ENCODE data around the gene GALNT1. TPM values are rescaled to one million over a fixed set of nuclear protein-coding genes. Genes with fewer than 3 reads are reported as not detected.

The GALNT1 gene
- total RNA-seq, 1 donor from 2014 or later, result 72.5 TPM

GRCh38 chr18:35582899-35583558, 1.5 kb downstream of the GALNT1 start:
- peak; percentile 35 for DNase-seq (ENCODE audit: low spot score)

- no peak for DNase-seq (ENCODE audit: low spot score)
These were observed 3.2 kb downstream of the GALNT1 start for GRCh38 chr18:35584735-35585134.

- DNase-seq (ENCODE audit: low spot score), result no peak
These were observed 4.1 kb downstream of the GALNT1 start for GRCh38 chr18:35585608-35586007.

GRCh38 chr18:35588122-35588521, 6.6 kb downstream of the GALNT1 start:
- no peak for DNase-seq (ENCODE audit: low spot score)

GRCh38 chr18:35588995-35589394, 7.5 kb downstream of the GALNT1 start:
- no peak for DNase-seq (ENCODE audit: low spot score)

GRCh38 chr18:35589546-35589945, 8.0 kb downstream of the GALNT1 start:
- DNase-seq (ENCODE audit: low spot score), result no peak

- DNase-seq (ENCODE audit: low spot score), result no peak
These were observed 9.4 kb downstream of the GALNT1 start for GRCh38 chr18:35590935-35591334.

- DNase-seq (ENCODE audit: low spot score), result no peak
These were observed 10.8 kb downstream of the GALNT1 start for GRCh38 chr18:35592298-35592697.

GRCh38 chr18:35593859-35594258, 12.3 kb downstream of the GALNT1 start:
- no peak for DNase-seq (ENCODE audit: low spot score)

- no peak for DNase-seq (ENCODE audit: low spot score)
These were observed 16.2 kb downstream of the GALNT1 start for GRCh38 chr18:35597758-35598157.

- no peak for DNase-seq (ENCODE audit: low spot score)
These were observed 20.8 kb downstream of the GALNT1 start for GRCh38 chr18:35602193-35602820.

- no peak for DNase-seq (ENCODE audit: low spot score)
These were observed 21.5 kb downstream of the GALNT1 start for GRCh38 chr18:35603008-35603407.

GRCh38 chr18:35603528-35603927, 22.0 kb downstream of the GALNT1 start:
- DNase-seq (ENCODE audit: low spot score), result no peak

GRCh38 chr18:35604369-35604768, 22.8 kb downstream of the GALNT1 start:
- no peak for DNase-seq (ENCODE audit: low spot score)

GRCh38 chr18:35605686-35606417, 24.3 kb downstream of the GALNT1 start:
- no peak for DNase-seq (ENCODE audit: low spot score)

- DNase-seq (ENCODE audit: low spot score), result no peak
These were observed 27.7 kb downstream of the GALNT1 start for GRCh38 chr18:35609236-35609635.

- no peak for DNase-seq (ENCODE audit: low spot score)
These were observed 28.5 kb downstream of the GALNT1 start for GRCh38 chr18:35610089-35610488.

GRCh38 chr18:35610724-35611123, 29.2 kb downstream of the GALNT1 start:
- DNase-seq (ENCODE audit: low spot score), result no peak

- no peak for DNase-seq (ENCODE audit: low spot score)
These were observed 30.0 kb downstream of the GALNT1 start for GRCh38 chr18:35611518-35611917.

GRCh38 chr18:35616074-35616473, 34.5 kb downstream of the GALNT1 start:
- no peak for DNase-seq (ENCODE audit: low spot score)

GRCh38 chr18:35616664-35617423, 35.3 kb downstream of the GALNT1 start:
- peak; percentile 74 for DNase-seq (ENCODE audit: low spot score)

GRCh38 chr18:35617865-35618264, 36.3 kb downstream of the GALNT1 start:
- no peak for DNase-seq (ENCODE audit: low spot score)
